ENCODE results near the gene ABCC1.

GRCh38 chr16:16107839-16108238 lies 158.4 kb downstream of the ABCC1 start:
- TF ChIP-seq CTCF (conservative IDR thresholded peaks at IDR 0.05 in 1 of 2, IDR thresholded peaks at IDR 0.05 in 1 of 2; ENCODE audit: low read depth in 1 of 2, low read length in 2 of 2) (no peak), EZH2 (IDR thresholded peaks at IDR 0.05; ENCODE audit: low read length, missing control alignments) (no peak)
